Tibial nerve (tissue), 4 donors: ENCODE results near the gene NCL. TPM values are rescaled to one million over a fixed set of nuclear protein-coding genes. Genes with fewer than 3 reads are reported as not detected.

Experiments
- DNase-seq, 2 donors: peaks; one replicate each; pipeline ENCODE4 v3.0.0-alpha.2; 2019; ENCODE audit warnings: low spot score in 2 of 2
- H3K27ac ChIP-seq, 4 donors: fragments of 200-600 bp; sonication (generic) in 3 of 4; one replicate each; pipeline ENCODE4 v1.5.1; 2017 to 2019; ENCODE audit warnings: mild to moderate bottlenecking in 1 of 4
- H3K27me3 ChIP-seq, 2 donors: fragments of 200-600 bp; sonication (generic) in 1 of 2; one replicate each; pipeline versions ENCODE4 v1.5.1 to v1.6.0; 2017 to 2019
- H3K36me3 ChIP-seq, 3 donors: fragments of 200-600 bp; sonication (generic); one replicate each; pipeline ENCODE4 v1.5.1; 2018 to 2019
- H3K4me1 ChIP-seq, 4 donors: fragments of 200-600 bp; sonication (generic) in 3 of 4; one replicate each; pipeline ENCODE4 v1.5.1; 2017 to 2019
- H3K4me3 ChIP-seq, 4 donors: fragments of 200-600 bp; sonication (generic) in 3 of 4; one replicate each; pipeline ENCODE4 v1.5.1; 2017 to 2019; ENCODE audit warnings: mild to moderate bottlenecking in 1 of 4, moderate library complexity in 1 of 4
- H3K9me3 ChIP-seq, 4 donors: fragments of 200-600 bp; sonication (generic) in 3 of 4; one replicate each; pipeline ENCODE4 v1.5.1; 2017 to 2019
- EP300 ChIP-seq, 2 donors: sonication (generic); formaldehyde crosslinking; IDR thresholded peaks; one replicate each; pipeline ENCODE4 v1.6.1; 2017; ENCODE audit warnings: antibody characterized with exemption in 2 of 2, mild to moderate bottlenecking in 1 of 2
- POLR2A ChIP-seq, 2 donors: fragments of 450-650 bp; IDR thresholded peaks; one replicate each; pipeline ENCODE4 v1.6.1; 2017; ENCODE audit warnings: antibody characterized with exemption in 2 of 2, mild to moderate bottlenecking in 2 of 2, moderate library complexity in 2 of 2
- WGBS, 2 donors: methylation state at CpG; one replicate each; pipeline ENCODE4 v1.1.5; 2018; 5-methylcytosine and 5-hydroxymethylcytosine counted together
- total RNA-seq, 4 donors: library from RNA; depleted of rRNA; stranded (reverse); fragments of >200 nt; gene quantifications; one replicate each; pipeline ENCODE4 v1.1.0, GENCODE V29; 2016
- TF ChIP-seq, protein P1 (sequence below), 5 experiments: fragments of 200-600 bp in 3 of 5; fragments of 450-650 bp in 2 of 5; sonication (generic) in 3 of 5; IDR thresholded peaks; one replicate each; pipeline ENCODE4 v1.5.1; 2016 to 2019; ENCODE audit warnings: antibody characterized with exemption in 5 of 5, mild to moderate bottlenecking in 3 of 5, moderate library complexity in 2 of 5

The NCL gene
- total RNA-seq, 4 donors from 2014 or later = 119 to 202 (median 143) TPM

DNA sequence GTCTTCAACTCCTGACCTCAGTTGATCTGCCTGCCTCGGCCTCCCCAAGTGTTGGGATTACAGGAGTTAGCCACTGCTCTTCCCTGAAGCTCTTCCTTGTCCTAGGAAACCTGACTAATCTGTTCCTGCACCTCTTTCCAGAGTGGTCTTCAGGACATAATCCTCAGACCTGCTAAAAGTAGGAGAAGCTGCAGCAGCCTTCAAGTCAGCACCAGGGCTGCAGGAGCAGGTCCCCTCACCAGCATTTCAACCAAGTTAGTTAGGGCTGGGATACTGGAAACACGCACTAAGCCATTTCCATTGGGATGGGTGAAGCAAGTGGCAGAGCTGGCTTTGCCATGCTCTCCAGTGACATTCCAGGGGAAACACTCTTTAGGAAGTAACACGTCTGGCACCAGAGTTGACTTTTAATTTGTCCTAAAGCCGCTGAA is 9.9 kb downstream of the NCL start:
- H3K27me3 ChIP-seq = no peaks in the 10 kb centered on the region
- H3K4me3 ChIP-seq = no peak overlapping the region
- peaks cover 4 to 68% (median 58%) of the 10 kb centered on the region in 3 donors for H3K36me3 ChIP-seq
- WGBS, 2 donors = 77 to 80% methylated on average over 4 of the region's 4 CpGs
- TF ChIP-seq, protein P1, sequence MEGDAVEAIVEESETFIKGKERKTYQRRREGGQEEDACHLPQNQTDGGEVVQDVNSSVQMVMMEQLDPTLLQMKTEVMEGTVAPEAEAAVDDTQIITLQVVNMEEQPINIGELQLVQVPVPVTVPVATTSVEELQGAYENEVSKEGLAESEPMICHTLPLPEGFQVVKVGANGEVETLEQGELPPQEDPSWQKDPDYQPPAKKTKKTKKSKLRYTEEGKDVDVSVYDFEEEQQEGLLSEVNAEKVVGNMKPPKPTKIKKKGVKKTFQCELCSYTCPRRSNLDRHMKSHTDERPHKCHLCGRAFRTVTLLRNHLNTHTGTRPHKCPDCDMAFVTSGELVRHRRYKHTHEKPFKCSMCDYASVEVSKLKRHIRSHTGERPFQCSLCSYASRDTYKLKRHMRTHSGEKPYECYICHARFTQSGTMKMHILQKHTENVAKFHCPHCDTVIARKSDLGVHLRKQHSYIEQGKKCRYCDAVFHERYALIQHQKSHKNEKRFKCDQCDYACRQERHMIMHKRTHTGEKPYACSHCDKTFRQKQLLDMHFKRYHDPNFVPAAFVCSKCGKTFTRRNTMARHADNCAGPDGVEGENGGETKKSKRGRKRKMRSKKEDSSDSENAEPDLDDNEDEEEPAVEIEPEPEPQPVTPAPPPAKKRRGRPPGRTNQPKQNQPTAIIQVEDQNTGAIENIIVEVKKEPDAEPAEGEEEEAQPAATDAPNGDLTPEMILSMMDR (IDR thresholded peaks at IDR 0.05) = no peak
- no peak for TF ChIP-seq POLR2A (IDR thresholded peaks at IDR 0.05)
- no peak for TF ChIP-seq EP300 (IDR thresholded peaks at IDR 0.05)
- H3K4me1 ChIP-seq = peaks cover 0 to 2% (median 0%) of the 10 kb centered on the region in 4 donors
- H3K9me3 ChIP-seq = no peaks in the 10 kb centered on the region
- no peak overlapping the region for H3K27ac ChIP-seq
- DNase-seq = no peak

DNA sequence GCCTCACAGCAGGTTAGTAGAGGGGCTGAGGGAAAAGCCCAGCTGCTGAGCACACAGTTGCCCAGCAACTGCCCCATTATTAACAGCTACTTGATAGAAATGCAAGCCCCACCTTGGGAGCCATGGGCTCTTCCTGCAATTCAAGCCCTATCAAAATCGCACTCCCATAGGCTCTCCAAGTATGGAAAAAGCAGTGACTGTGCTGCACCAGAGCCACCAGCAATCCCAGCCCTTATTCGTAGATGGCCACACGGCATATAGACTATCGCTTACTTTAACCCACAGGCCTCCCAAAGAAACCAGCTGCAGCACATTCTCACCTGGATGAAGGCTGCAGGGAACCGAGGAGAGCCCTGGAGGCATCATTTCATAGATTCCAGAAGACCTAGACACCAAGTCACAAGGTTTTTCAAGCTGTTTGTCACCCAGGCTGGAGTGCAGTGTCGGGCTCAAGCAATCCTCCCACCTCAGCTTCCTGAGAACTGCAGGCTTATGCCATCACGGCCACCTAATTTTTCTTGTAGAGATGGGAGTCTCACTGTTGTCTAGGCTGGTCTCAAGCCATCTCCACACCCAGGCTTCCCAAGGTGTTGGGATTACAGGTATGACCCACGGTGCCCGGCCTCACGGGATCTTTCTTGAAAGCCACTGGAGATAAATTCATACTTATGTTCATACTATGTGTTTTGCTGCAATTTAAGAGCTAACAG is 11.3 kb downstream of the NCL start:
- Histone ChIP-seq H3K4me1 (no peaks in the 10 kb centered on the region), H3K9me3 (no peaks in the 10 kb centered on the region), H3K27me3 (no peaks in the 10 kb centered on the region), H3K27ac (peak overlapping the region in 1 of 4 donors; percentile 40), H3K36me3 (peaks cover 0 to 54% (median 44%) of the 10 kb centered on the region in 3 donors), H3K4me3 (no peak overlapping the region)
- WGBS, 2 donors = 69 to 78% methylated on average over 9 to 10 of the region's 10 CpGs
- no peak for DNase-seq
- TF ChIP-seq, protein P1 (IDR thresholded peaks at IDR 0.05) = no peak
- TF ChIP-seq POLR2A (IDR thresholded peaks at IDR 0.05) = no peak
- no peak for TF ChIP-seq EP300 (IDR thresholded peaks at IDR 0.05)

DNA sequence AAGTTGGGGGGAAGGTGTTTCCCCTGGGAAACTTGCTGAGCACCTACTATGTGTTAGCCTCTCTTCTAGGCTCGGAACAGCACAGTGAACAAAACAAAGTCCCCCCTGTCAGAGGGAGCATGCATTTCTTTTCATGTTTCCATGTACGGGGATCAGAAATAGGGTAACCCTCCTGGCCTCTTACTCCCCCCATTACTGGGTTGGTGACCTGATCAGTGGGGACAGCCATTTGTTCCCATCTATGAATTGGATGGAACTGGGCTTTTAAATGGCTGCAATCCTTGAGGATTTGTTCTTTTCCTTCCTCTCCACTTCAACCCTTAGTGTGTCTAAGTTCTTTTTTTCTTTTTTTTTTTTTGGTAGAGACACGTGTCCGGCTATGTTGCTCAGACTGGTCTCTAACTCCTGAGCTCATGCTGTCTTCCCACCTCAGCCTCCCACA is 13.7 kb downstream of the NCL start:
- no peaks in the 10 kb centered on the region for H3K4me1 ChIP-seq
- H3K36me3 ChIP-seq = peaks cover 0 to 30% (median 22%) of the 10 kb centered on the region in 3 donors
- TF ChIP-seq POLR2A (IDR thresholded peaks at IDR 0.05) (no peak), EP300 (IDR thresholded peaks at IDR 0.05) (no peak)
- TF ChIP-seq, protein P1 (IDR thresholded peaks at IDR 0.05) = no peak
- H3K27ac ChIP-seq = no peak overlapping the region
- H3K9me3 ChIP-seq = no peaks in the 10 kb centered on the region
- no peak overlapping the region for H3K4me3 ChIP-seq
- no peaks in the 10 kb centered on the region for H3K27me3 ChIP-seq
- DNase-seq = no peak
- 88 to 90% methylated on average over 4 of the region's 4 CpGs for WGBS, 2 donors

DNA sequence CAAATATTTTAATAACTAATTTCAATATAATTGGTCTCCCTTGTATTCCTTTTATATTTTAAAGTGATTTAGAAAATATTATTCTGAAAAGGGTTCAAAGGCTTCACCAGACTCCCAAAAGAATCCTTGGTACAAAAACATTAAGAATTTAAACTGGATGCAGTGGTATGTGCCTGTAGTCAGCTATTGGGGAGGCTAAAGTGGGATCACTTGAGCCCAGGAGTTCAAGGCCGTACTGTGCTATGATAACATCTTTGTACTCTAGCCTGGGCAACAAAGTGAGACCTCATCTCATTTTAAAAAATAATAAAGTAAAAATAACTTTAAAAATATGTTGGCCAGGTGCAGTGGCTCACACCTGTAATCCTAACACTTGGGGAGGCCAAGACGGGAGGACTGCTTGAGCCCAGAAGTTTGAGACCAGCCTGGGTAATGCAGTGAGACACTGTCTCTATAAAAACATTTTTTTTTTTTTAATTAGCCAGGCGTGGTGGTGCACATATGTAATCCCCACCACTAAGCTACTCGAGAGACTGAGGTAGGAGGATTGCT is 14.7 kb downstream of the NCL start:
- Histone ChIP-seq H3K27me3 (no peaks in the 10 kb centered on the region), H3K9me3 (no peaks in the 10 kb centered on the region), H3K4me1 (no peaks in the 10 kb centered on the region), H3K27ac (no peak overlapping the region), H3K36me3 (peaks cover 0 to 20% (median 14%) of the 10 kb centered on the region in 3 donors), H3K4me3 (no peak overlapping the region)
- 83 to 88% methylated on average over 4 of the region's 4 CpGs for WGBS, 2 donors
- TF ChIP-seq POLR2A (IDR thresholded peaks at IDR 0.05) = no peak
- no peak for DNase-seq

DNA sequence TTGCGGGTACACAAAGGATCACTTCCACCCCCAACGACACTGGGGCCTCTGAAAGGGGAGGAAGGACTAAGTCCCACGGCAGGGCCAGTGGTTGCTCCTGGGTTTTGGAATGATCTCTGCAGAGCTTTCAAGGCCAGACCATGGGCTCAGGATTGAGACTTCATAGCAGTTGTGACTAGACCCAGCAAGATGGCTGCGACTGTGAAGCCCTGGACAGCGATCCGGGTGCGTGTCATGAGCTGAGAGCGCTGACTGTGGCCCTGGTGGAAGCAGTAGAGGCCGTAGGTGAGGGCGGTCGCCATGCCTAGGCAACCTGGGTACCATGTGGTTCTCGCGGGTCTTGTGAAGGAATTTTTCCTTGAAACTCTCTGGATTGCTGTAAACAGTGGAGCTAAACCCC is 27.3 kb downstream of the NCL start:
- Histone ChIP-seq H3K36me3 (no peaks in the 10 kb centered on the region), H3K4me3 (no peak overlapping the region), H3K9me3 (peaks cover 0 to 3% (median 0%) of the 10 kb centered on the region in 4 donors), H3K4me1 (no peaks in the 10 kb centered on the region), H3K27ac (no peak overlapping the region), H3K27me3 (no peaks in the 10 kb centered on the region)
- TF ChIP-seq POLR2A (IDR thresholded peaks at IDR 0.05) = no peak
- TF ChIP-seq, protein P1 (IDR thresholded peaks at IDR 0.05) = no peak
- TF ChIP-seq EP300 (IDR thresholded peaks at IDR 0.05) = no peak
- DNase-seq = no peak
- 90% methylated on average over 13 of the region's 13 CpGs for WGBS, 2 donors
